Measurements from ENCODE around the gene RPUSD1.
A peak's percentile ranks its signal among the peaks of the same experiment; 100 is the strongest.

The RPUSD1 gene

GRCh38 chr16:799111-799947 is 11.1 kb upstream of the RPUSD1 start:
- no peak for DNase-seq (ENCODE audit: low read depth, low spot score)

- no peak for DNase-seq (ENCODE audit: low read depth, low spot score)
Measured at GRCh38 chr16:798666-799065, 10.5 kb upstream of the RPUSD1 start.

DNA sequence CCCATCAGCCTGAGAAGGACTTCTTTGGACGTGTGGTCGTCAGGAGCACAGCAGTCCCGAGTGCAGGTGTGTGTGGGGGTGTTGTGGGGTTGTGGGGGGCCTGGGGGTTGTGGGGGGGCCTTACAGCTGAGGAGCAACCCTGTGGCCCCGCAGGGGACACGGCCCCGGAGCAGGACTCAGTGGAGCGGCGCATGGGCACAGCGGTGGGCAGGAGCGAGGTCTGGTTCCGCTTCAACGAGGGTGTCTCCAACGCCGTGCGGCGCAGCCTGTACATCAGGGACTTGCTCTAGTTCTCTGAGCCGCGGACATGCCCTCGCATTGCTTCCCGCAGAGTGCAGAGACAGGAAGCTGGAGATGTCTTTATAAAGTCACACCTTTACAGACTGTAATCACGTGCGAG is 9.5 kb upstream of the RPUSD1 start:
- no peak for DNase-seq (ENCODE audit: low read depth, low spot score)

- no peak for DNase-seq (ENCODE audit: low read depth, low spot score)
Measured at GRCh38 chr16:797120-797420, 8.9 kb upstream of the RPUSD1 start.

GRCh38 chr16:796296-797119 is 8.3 kb upstream of the RPUSD1 start:
- DNase-seq (ENCODE audit: low read depth, low spot score): no peak

- DNase-seq (ENCODE audit: low read depth, low spot score): no peak
Measured at GRCh38 chr16:795580-796229, 7.5 kb upstream of the RPUSD1 start.

GRCh38 chr16:794853-795466 is 6.8 kb upstream of the RPUSD1 start:
- no peak for DNase-seq (ENCODE audit: low read depth, low spot score)

- no peak for DNase-seq (ENCODE audit: low read depth, low spot score)
Measured at GRCh38 chr16:794091-794822, 6.1 kb upstream of the RPUSD1 start.

DNA sequence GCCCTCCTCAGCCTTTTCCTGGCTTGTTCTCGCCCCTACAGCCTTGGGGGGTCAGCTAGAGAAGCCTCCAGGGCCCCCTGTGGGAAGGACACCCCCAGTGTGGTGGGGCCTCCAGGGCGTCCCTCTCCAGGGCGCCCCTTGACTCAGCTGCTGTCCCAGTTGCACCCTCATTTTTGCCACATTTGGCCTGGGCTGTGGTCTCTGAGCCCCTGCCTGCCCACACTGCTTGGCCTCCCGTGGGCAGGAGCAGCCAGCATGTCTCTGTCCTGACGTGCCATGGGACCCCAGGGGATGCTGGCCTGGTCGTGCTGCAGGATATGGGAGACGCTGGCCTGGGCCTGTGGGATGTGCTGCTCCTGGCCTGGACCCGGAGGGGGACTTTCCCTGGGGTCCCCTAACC is 5.2 kb upstream of the RPUSD1 start:
- no peak for DNase-seq (ENCODE audit: low read depth, low spot score)

GRCh38 chr16:792221-792995 is 4.2 kb upstream of the RPUSD1 start:
- DNase-seq (ENCODE audit: low read depth, low spot score): no peak

- no peak for DNase-seq (ENCODE audit: low read depth, low spot score)
Measured at GRCh38 chr16:791131-791530, 3.0 kb upstream of the RPUSD1 start.

- no peak for DNase-seq (ENCODE audit: low read depth, low spot score)
Measured at GRCh38 chr16:790086-790485, 1.9 kb upstream of the RPUSD1 start.

GRCh38 chr16:789191-789850 is 1.1 kb upstream of the RPUSD1 start:
- no peak for DNase-seq (ENCODE audit: low read depth, low spot score)

- DNase-seq (ENCODE audit: low read depth, low spot score): peak; percentile 86
Measured at GRCh38 chr16:788399-789126, 382 bp upstream of the RPUSD1 start, which contains the start of gene CHTF18. CHTF18 (plus strand) TSS chr16:788620; CDS start chr16:788685, 65 bp downstream.

DNA sequence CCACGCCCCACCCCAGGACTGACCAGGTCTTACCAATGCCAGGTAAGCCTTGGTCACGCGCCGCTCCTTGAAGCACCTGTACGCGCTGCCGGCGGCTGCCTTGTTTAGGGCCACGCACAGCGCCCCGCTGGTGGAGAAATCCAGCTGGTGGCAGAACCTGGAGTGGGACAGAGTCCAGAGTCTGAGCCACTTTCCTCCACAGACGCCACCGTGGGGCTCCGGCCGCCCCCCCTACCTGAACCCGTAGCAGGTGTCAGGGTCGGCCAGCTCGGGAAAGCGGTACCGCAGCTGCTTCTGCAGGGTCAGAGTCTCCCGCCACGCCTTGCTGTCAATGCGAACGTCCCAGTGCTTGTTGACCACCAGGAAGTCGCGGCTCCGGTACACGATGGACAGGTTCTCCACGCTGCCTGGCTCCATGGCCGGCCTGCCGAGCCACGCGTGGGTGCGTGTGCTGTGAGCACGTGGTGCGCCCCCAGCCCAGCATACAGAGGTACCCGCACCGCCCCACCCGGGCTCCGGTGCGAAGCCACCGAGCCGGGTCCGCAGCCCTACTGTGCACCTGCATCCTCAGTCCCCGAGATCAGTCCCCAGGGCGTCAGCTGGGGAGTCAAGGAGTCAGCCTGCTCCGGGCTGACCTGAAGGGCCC is 737 bp downstream of the RPUSD1 start:
- DNase-seq (ENCODE audit: low read depth, low spot score): no peak

DNA sequence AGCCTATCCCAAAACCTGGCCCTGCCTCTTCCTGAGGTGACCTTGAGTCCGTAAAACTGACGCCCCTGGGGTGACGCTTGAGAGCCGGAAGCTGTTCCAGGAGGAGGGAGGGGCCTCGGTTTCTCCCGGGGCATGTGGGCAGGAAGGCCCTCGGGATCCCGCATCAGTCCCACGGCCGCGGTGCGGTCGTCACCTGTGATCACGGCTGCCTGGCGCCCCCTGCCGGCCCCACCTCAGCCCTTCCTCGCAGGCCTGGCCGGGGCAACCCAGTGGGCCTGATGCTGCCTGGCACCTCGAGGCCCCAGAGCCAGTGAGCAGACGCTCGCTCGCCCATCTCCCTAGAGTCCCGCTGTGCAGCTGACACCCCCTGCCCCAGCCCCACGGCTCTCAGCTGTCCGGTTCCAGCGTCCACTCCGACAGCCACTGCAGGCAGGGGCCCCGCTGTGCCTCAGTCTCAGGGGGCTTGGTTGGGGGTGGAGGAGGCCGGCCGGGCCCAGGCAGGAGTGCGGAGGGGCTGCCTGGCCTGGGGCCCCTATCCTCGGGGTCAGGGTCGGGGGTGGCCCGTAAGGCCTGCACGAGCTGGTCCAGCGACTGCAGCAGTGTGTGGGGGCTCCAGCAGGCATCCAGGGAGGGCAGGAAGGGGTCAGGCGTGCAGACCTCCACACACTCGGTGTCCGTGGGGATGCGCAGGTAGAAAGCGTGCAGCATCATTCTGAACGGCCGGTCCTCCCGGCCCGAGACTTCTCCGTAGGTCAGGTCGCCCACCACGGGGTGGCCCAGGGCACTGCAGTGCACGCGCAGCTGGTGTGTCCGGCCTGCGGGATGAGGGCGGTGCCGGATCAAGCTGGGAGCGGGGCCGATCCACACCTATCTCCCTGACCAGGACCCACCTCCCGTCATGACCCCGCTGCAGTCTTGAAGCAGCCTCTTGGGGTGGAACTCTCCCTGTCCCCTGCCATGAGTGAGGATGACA is 2.3 kb downstream of the RPUSD1 start:
- peak; percentile 82 for DNase-seq (ENCODE audit: low read depth, low spot score)

- DNase-seq (ENCODE audit: low read depth, low spot score): no peak
Measured at GRCh38 chr16:784431-784830, 3.8 kb downstream of the RPUSD1 start.

Data from ELF-1 (cell line).